Gastroesophageal sphincter (tissue), 4 donors: ENCODE data around the gene PRDM5. TPM values are rescaled to one million over a fixed set of nuclear protein-coding genes. Genes with fewer than 3 reads are reported as not detected.
"Not testable (repeated sequence)": the region's sequence is repeated elsewhere in the genome, so short reads cannot be mapped to it uniquely, and the experiment has no call there.

Source experiments
- ATAC-seq: fragments of 150-250 bp; one replicate; pipeline ENCODE4 v1.9.1; 2016; ENCODE audit warnings: mild to moderate bottlenecking, moderate library complexity
- H3K27ac ChIP-seq, 4 donors: fragments of 200-600 bp; sonication (generic) in 3 of 4; 1 replicate in 3 of 4; 2 replicates in 1 of 4; pipeline ENCODE4 v1.5.1; 2016 to 2019
- H3K27me3 ChIP-seq: fragments of 200-600 bp; sonication (generic); one replicate; pipeline ENCODE4 v1.5.1; 2019
- H3K36me3 ChIP-seq, 2 donors: fragments of 200-600 bp; sonication (generic); one replicate each; pipeline ENCODE4 v1.5.1; 2019; ENCODE audit warnings: control low read depth in 1 of 2
- H3K4me1 ChIP-seq, 3 donors: fragments of 200-600 bp; sonication (generic); 1 replicate in 2 of 3; 2 replicates in 1 of 3; pipeline ENCODE4 v1.5.1; 2016 to 2019; ENCODE audit warnings: control low read depth in 2 of 3
- H3K4me3 ChIP-seq, 2 donors: fragments of 200-600 bp; sonication (generic); one replicate each; pipeline ENCODE4 v1.5.1; 2019; ENCODE audit warnings: mild to moderate bottlenecking in 1 of 2, moderate library complexity in 1 of 2
- H3K9me3 ChIP-seq, 3 donors: fragments of 200-600 bp; sonication (generic); one replicate each; pipeline ENCODE4 v1.5.1; 2017 to 2019; ENCODE audit warnings: control low read depth in 2 of 3
- EP300 ChIP-seq: sonication (generic); formaldehyde crosslinking; IDR thresholded peaks from one replicate; pipeline ENCODE4 v1.6.1; 2017; ENCODE audit warnings: antibody characterized with exemption, mild to moderate bottlenecking
- POLR2A ChIP-seq, 2 donors: fragments of 450-650 bp; IDR thresholded peaks; one replicate each; pipeline ENCODE4 v1.6.1; 2017; ENCODE audit warnings: antibody characterized with exemption in 2 of 2, mild to moderate bottlenecking in 2 of 2, moderate library complexity in 1 of 2
- POLR2AphosphoS5 ChIP-seq: sonication (generic); formaldehyde crosslinking; IDR thresholded peaks from one replicate; pipeline ENCODE4 v1.6.1; 2017; ENCODE audit warnings: antibody characterized with exemption
- WGBS, 2 donors: methylation state at CpG; one replicate each; pipeline ENCODE4 v1.1.5; 2018; ENCODE audit warnings: low coverage in 1 of 2; 5-methylcytosine and 5-hydroxymethylcytosine counted together
- total RNA-seq, 4 donors: library from RNA; depleted of rRNA; stranded (reverse); fragments of >200 nt; gene quantifications; one replicate each; pipeline ENCODE4 v1.1.0, GENCODE V29; 2016
- TF ChIP-seq, protein P1 (sequence below), 4 experiments: fragments of 200-600 bp in 2 of 4; fragments of 450-650 bp in 2 of 4; sonication (generic) in 1 of 4; IDR thresholded peaks; one replicate each; pipeline ENCODE4 v1.5.1; 2017 to 2019; ENCODE audit warnings: antibody characterized with exemption in 4 of 4, mild to moderate bottlenecking in 2 of 4, moderate library complexity in 2 of 4

The PRDM5 gene
- total RNA-seq, 4 donors from 2014 or later = 10.6 to 33.9 (median 18.9) TPM

DNA sequence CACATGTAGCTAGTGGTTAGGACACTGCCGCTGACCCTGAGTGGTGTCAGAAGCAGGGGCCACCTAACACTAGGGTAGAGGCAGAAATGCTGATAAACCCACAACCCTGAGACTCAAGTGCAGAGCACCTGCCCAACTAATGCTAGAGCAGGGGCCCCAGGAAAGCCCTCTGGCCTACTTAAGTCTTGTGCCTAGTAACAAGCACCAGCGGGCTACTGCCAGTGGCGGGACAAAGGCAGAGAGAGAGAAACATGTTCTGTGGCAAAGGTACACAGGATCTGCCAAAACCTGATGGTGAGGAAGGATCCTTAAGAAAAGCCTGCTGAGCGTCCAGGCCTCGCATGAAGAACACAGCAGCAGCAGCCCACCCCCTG, 172.4 kb downstream of the PRDM5 start:
- Histone ChIP-seq H3K9me3 (peaks cover 0 to 20% (median 0%) of the 10 kb centered on the region in 3 donors), H3K27me3 (no peaks in the 10 kb centered on the region), H3K4me3 (no peak overlapping the region), H3K36me3 (peaks cover 0 to 46% of the 10 kb centered on the region in 2 donors), H3K27ac (no peak overlapping the region), H3K4me1 (no peaks in the 10 kb centered on the region)
- WGBS, 2 donors = 100% methylated on average over 4 of the region's 5 CpGs; no CpG with 5 or more reads in 1 of the 2 donors
- ATAC-seq = no peak
- no peak for TF ChIP-seq POLR2AphosphoS5
- no peak for TF ChIP-seq EP300
- no peak for TF ChIP-seq POLR2A (IDR thresholded peaks at IDR 0.05)
- TF ChIP-seq, protein P1, sequence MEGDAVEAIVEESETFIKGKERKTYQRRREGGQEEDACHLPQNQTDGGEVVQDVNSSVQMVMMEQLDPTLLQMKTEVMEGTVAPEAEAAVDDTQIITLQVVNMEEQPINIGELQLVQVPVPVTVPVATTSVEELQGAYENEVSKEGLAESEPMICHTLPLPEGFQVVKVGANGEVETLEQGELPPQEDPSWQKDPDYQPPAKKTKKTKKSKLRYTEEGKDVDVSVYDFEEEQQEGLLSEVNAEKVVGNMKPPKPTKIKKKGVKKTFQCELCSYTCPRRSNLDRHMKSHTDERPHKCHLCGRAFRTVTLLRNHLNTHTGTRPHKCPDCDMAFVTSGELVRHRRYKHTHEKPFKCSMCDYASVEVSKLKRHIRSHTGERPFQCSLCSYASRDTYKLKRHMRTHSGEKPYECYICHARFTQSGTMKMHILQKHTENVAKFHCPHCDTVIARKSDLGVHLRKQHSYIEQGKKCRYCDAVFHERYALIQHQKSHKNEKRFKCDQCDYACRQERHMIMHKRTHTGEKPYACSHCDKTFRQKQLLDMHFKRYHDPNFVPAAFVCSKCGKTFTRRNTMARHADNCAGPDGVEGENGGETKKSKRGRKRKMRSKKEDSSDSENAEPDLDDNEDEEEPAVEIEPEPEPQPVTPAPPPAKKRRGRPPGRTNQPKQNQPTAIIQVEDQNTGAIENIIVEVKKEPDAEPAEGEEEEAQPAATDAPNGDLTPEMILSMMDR (IDR thresholded peaks at IDR 0.05) = no peak

GRCh38 chr4:120749445-120750151, 172.9 kb downstream of the PRDM5 start:
- no peaks in the 10 kb centered on the region for H3K4me1 ChIP-seq
- no peak for ATAC-seq
- no peak overlapping the region for H3K27ac ChIP-seq
- 85% methylated on average over 3 of the region's 6 CpGs; no CpG with 5 or more reads in 1 of the 2 donors for whole genome bisulfite sequencing, 2 donors
- peaks cover 0 to 46% of the 10 kb centered on the region in 2 donors for H3K36me3 ChIP-seq
- peaks cover 0 to 20% (median 0%) of the 10 kb centered on the region in 3 donors for H3K9me3 ChIP-seq
- H3K4me3 ChIP-seq = no peak overlapping the region
- TF ChIP-seq POLR2AphosphoS5 (no peak), POLR2A (IDR thresholded peaks at IDR 0.05) (no peak), EP300 (no peak)
- TF ChIP-seq, protein P1 (IDR thresholded peaks at IDR 0.05) = no peak
- H3K27me3 ChIP-seq = no peaks in the 10 kb centered on the region

DNA sequence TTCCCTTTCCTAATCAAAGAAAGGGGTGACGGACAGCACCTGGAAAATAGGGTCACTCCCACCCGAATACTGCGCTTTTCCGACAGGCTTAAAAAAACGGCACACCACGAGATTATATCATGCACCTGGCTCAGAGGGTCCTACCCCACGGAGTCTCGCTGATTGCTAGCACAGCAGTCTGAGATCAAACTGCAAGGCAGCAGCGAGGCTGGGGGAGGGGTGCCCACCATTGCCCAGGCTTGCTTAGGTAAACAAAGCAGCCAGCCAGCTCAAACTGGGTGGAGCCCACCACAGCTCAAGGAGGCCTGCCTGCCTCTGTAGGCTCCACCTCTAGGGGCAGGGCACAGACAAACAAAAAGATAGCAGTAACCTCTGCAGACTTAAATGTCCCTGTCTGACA, 180.9 kb downstream of the PRDM5 start:
- not testable (repeated sequence) for H3K27ac ChIP-seq, H3K4me1 ChIP-seq, H3K9me3 ChIP-seq, H3K27me3 ChIP-seq, H3K4me3 ChIP-seq, ATAC-seq, H3K36me3 ChIP-seq
- WGBS, 2 donors = 83% methylated on average over 7 of the region's 9 CpGs; no CpG with 5 or more reads in 1 of the 2 donors

- Histone ChIP-seq H3K4me1 (no peaks in the 10 kb centered on the region), H3K9me3 (no peaks in the 10 kb centered on the region), H3K27me3 (no peaks in the 10 kb centered on the region), H3K27ac (no peak overlapping the region), H3K36me3 (peaks cover 0 to 13% of the 10 kb centered on the region in 2 donors), H3K4me3 (no peak overlapping the region)
- ATAC-seq = no peak
- WGBS, 2 donors = 80 to 92% methylated on average over 4 to 9 of the region's 9 CpGs
- TF ChIP-seq POLR2AphosphoS5 (no peak), POLR2A (IDR thresholded peaks at IDR 0.05) (no peak), EP300 (no peak)
- TF ChIP-seq, protein P1 (IDR thresholded peaks at IDR 0.05) = no peak
Measured at GRCh38 chr4:120736312-120736711, 186.2 kb downstream of the PRDM5 start.

GRCh38 chr4:120733968-120734367, 188.6 kb downstream of the PRDM5 start:
- no peak for ATAC-seq
- H3K27me3 ChIP-seq = no peaks in the 10 kb centered on the region
- WGBS, 2 donors = 94 to 100% methylated on average over 1 to 3 of the region's 4 CpGs

More at GRCh38 chr4:120733968-120734367, 188.6 kb downstream of the PRDM5 start:
- Histone ChIP-seq H3K4me3 (no peak overlapping the region), H3K27ac (no peak overlapping the region), H3K9me3 (no peaks in the 10 kb centered on the region), H3K4me1 (no peaks in the 10 kb centered on the region), H3K36me3 (peaks cover 0 to 13% of the 10 kb centered on the region in 2 donors)
- TF ChIP-seq, protein P1 (IDR thresholded peaks at IDR 0.05) = no peak
- TF ChIP-seq POLR2AphosphoS5 (no peak), POLR2A (IDR thresholded peaks at IDR 0.05) (no peak), EP300 (no peak)
